ENCODE results near the gene ARGLU1. TPM values are rescaled to one million over a fixed set of nuclear protein-coding genes. Genes with fewer than 3 reads are reported as not detected.

Gene ARGLU1
- total RNA-seq, 1 donor from 2014 or later: 128 TPM

- Mint-ChIP-seq H3K4me3 (no peak overlapping the region), H3K9me3 (peaks cover 17% of the 10 kb centered on the region), H3K27me3 (peaks cover 2% of the 10 kb centered on the region), H3K4me1 (ENCODE audit: unreplicated experiment) (no peaks in the 10 kb centered on the region), H3K36me3 (no peaks in the 10 kb centered on the region), H3K27ac (no peak overlapping the region)
- no peak for TF ChIP-seq CTCF (conservative IDR thresholded peaks at IDR 0.05)
- no peak for DNase-seq (ENCODE audit: extremely low spot score, unreplicated experiment)
Measured at GRCh38 chr13:106586648-106587166, 18.8 kb upstream of the ARGLU1 start.

- no peak for TF ChIP-seq CTCF (conservative IDR thresholded peaks at IDR 0.05)
- no peaks in the 10 kb centered on the region for H3K4me1 Mint-ChIP-seq (ENCODE audit: unreplicated experiment)
- H3K36me3 Mint-ChIP-seq: no peaks in the 10 kb centered on the region
- peaks cover 8% of the 10 kb centered on the region for H3K9me3 Mint-ChIP-seq
- H3K27me3 Mint-ChIP-seq: peaks cover 4% of the 10 kb centered on the region
- no peak overlapping the region for H3K4me3 Mint-ChIP-seq
- DNase-seq (ENCODE audit: extremely low spot score, unreplicated experiment): no peak
- peak overlapping the region; percentile 32 for H3K27ac Mint-ChIP-seq
Measured at GRCh38 chr13:106581225-106581624, 13.3 kb upstream of the ARGLU1 start.

- TF ChIP-seq CTCF (conservative IDR thresholded peaks at IDR 0.05): no peak
- Mint-ChIP-seq H3K4me3 (no peak overlapping the region), H3K9me3 (no peaks in the 10 kb centered on the region), H3K36me3 (no peaks in the 10 kb centered on the region), H3K27ac (no peak overlapping the region), H3K4me1 (ENCODE audit: unreplicated experiment) (no peaks in the 10 kb centered on the region), H3K27me3 (no peaks in the 10 kb centered on the region)
- no peak for DNase-seq (ENCODE audit: extremely low spot score, unreplicated experiment)
Measured at GRCh38 chr13:106575896-106576295, 8.0 kb upstream of the ARGLU1 start.

- no peak for TF ChIP-seq CTCF (conservative IDR thresholded peaks at IDR 0.05)
Measured at GRCh38 chr13:106573868-106574267, 5.9 kb upstream of the ARGLU1 start.

GRCh38 chr13:106573284-106573846 is 5.4 kb upstream of the ARGLU1 start:
- H3K9me3 Mint-ChIP-seq: no peaks in the 10 kb centered on the region
- H3K4me1 Mint-ChIP-seq (ENCODE audit: unreplicated experiment): peaks cover 3% of the 10 kb centered on the region
- TF ChIP-seq CTCF (conservative IDR thresholded peaks at IDR 0.05): no peak
- no peaks in the 10 kb centered on the region for H3K27me3 Mint-ChIP-seq
- no peak for DNase-seq (ENCODE audit: extremely low spot score, unreplicated experiment)
- no peak overlapping the region for H3K27ac Mint-ChIP-seq
- H3K4me3 Mint-ChIP-seq: no peak overlapping the region
- peaks cover 5% of the 10 kb centered on the region for H3K36me3 Mint-ChIP-seq

More at GRCh38 chr13:106573868-106574267, 5.9 kb upstream of the ARGLU1 start:
- Mint-ChIP-seq H3K4me3 (no peak overlapping the region), H3K9me3 (no peaks in the 10 kb centered on the region), H3K27me3 (no peaks in the 10 kb centered on the region), H3K27ac (no peak overlapping the region), H3K4me1 (ENCODE audit: unreplicated experiment) (no peaks in the 10 kb centered on the region), H3K36me3 (peaks cover 5% of the 10 kb centered on the region)
- no peak for DNase-seq (ENCODE audit: extremely low spot score, unreplicated experiment)

All from type B pancreatic cell (in vitro differentiated cells).